Liver (tissue), 3 donors: ENCODE measurements around the gene TST.

Experiments
- CTCF ChIP-seq: fragments of 150-350 bp; IDR thresholded peaks from 2 replicates; pipeline ENCODE4 v1.5.1; 2017; ENCODE audit warnings: improper control_type of control experiment, low read depth, low read length; ENCODE audit not compliant: missing input control
- FOXA1 ChIP-seq: IDR thresholded peaks from 2 replicates; pipeline ENCODE4 v1.6.1; 2016; ENCODE audit warnings: antibody characterized with exemption
- GABPA ChIP-seq, 2 donors: IDR thresholded peaks in 1 of 2; conservative IDR thresholded peaks in 1 of 2; 2 replicates each; pipeline ENCODE4 v1.6.1; 2016; ENCODE audit warnings: antibody characterized with exemption in 2 of 2, mild to moderate bottlenecking in 1 of 2, moderate library complexity in 1 of 2
- MAX ChIP-seq: IDR thresholded peaks from 2 replicates; pipeline ENCODE4 v1.6.1; 2016; ENCODE audit warnings: antibody characterized with exemption
- RAD21 ChIP-seq, 2 donors: IDR thresholded peaks; 2 replicates each; pipeline ENCODE4 v1.6.1; 2016; ENCODE audit warnings: antibody characterized with exemption in 2 of 2, mild to moderate bottlenecking in 2 of 2
- REST ChIP-seq: IDR thresholded peaks from 2 replicates; pipeline ENCODE4 v1.6.1; 2016; ENCODE audit warnings: antibody characterized with exemption, mild to moderate bottlenecking
- RXRA ChIP-seq, 2 donors: IDR thresholded peaks; 2 replicates each; pipeline ENCODE4 v1.6.1; 2017 to 2018; ENCODE audit warnings: antibody characterized with exemption in 2 of 2, mild to moderate bottlenecking in 1 of 2
- SP1 ChIP-seq: IDR thresholded peaks from 2 replicates; pipeline ENCODE4 v1.6.1; 2018; ENCODE audit warnings: antibody characterized with exemption, mild to moderate bottlenecking
- YY1 ChIP-seq: IDR thresholded peaks from 2 replicates; pipeline ENCODE4 v1.6.1; 2016; ENCODE audit warnings: antibody characterized with exemption, mild to moderate bottlenecking
- donor health status: healthy.
- donor health status: healthy.

- TF ChIP-seq YY1 (no peak), SP1 (no peak), GABPA (IDR thresholded peaks at IDR 0.05 in 1 of 2, conservative IDR thresholded peaks at IDR 0.05 in 1 of 2) (no peak), CTCF (no peak), REST (no peak), MAX (no peak), FOXA1 (no peak), RXRA (IDR thresholded peaks at IDR 0.05) (no peak), RAD21 (IDR thresholded peaks at IDR 0.05) (no peak)
Measured at GRCh38 chr22:37011472-37011871, 7.8 kb downstream of the TST start.
